ENCODE results near the gene ALK.

- TF ChIP-seq YY1 (IDR thresholded peaks at IDR 0.05; ENCODE audit: low read depth, low read length) (no peak), POLR2A (IDR thresholded peaks at IDR 0.05; ENCODE audit: low read depth, low read length) (no peak), SIN3A (IDR thresholded peaks at IDR 0.05; ENCODE audit: low read depth, low read length) (no peak), POLR2AphosphoS5 (IDR thresholded peaks at IDR 0.05; ENCODE audit: low read length) (no peak), TAF1 (IDR thresholded peaks at IDR 0.05; ENCODE audit: borderline replicate concordance, low read depth, low read length) (no peak)
- TF ChIP-seq, protein P1, sequence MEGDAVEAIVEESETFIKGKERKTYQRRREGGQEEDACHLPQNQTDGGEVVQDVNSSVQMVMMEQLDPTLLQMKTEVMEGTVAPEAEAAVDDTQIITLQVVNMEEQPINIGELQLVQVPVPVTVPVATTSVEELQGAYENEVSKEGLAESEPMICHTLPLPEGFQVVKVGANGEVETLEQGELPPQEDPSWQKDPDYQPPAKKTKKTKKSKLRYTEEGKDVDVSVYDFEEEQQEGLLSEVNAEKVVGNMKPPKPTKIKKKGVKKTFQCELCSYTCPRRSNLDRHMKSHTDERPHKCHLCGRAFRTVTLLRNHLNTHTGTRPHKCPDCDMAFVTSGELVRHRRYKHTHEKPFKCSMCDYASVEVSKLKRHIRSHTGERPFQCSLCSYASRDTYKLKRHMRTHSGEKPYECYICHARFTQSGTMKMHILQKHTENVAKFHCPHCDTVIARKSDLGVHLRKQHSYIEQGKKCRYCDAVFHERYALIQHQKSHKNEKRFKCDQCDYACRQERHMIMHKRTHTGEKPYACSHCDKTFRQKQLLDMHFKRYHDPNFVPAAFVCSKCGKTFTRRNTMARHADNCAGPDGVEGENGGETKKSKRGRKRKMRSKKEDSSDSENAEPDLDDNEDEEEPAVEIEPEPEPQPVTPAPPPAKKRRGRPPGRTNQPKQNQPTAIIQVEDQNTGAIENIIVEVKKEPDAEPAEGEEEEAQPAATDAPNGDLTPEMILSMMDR (IDR thresholded peaks at IDR 0.05 in 2 of 3, conservative IDR thresholded peaks at IDR 0.05 in 1 of 3; ENCODE audit: control insufficient read depth in 2 of 3, extremely low read depth in 1 of 3, insufficient read depth in 1 of 3, low read depth in 3 of 3, low read length in 3 of 3) = no peak
These were observed 10.4 kb upstream of the ALK start for GRCh38 chr2:29931818-29932217.

Measured in GM12878 (cell line).